HEK293 (cell line): ENCODE results near the gene SNX2.

Source experiments
- ZNF121 ChIP-seq: fragments of 450-650 bp; formaldehyde crosslinking; IDR thresholded peaks from 2 replicates; pipeline ENCODE4 v1.5.1; 2016; ENCODE audit warnings: missing biosample characterization, missing genetic modification characterization
- ZNF138 ChIP-seq: fragments of 450-650 bp; formaldehyde crosslinking; IDR thresholded peaks from 2 replicates; pipeline ENCODE4 v1.5.1; 2016; ENCODE audit warnings: missing biosample characterization, missing genetic modification characterization, borderline replicate concordance
- ZNF146 ChIP-seq: fragments of 450-650 bp; formaldehyde crosslinking; IDR thresholded peaks from 2 replicates; pipeline ENCODE4 v1.5.1; 2016; ENCODE audit warnings: missing biosample characterization, missing genetic modification characterization
- ZNF311 ChIP-seq: fragments of 450-650 bp; formaldehyde crosslinking; IDR thresholded peaks from 2 replicates; pipeline ENCODE4 v1.5.1; 2017; ENCODE audit warnings: missing biosample characterization, missing genetic modification characterization, borderline replicate concordance
- ZNF341 ChIP-seq: fragments of 450-650 bp; formaldehyde crosslinking; IDR thresholded peaks from 2 replicates; pipeline ENCODE4; 2016; ENCODE audit warnings: low read depth, missing biosample characterization, missing genetic modification characterization
- TF ChIP-seq, protein P1 (sequence below): fragments of 450-650 bp; formaldehyde crosslinking; IDR thresholded peaks from 2 replicates; pipeline ENCODE4 v1.5.1; 2016; ENCODE audit warnings: missing biosample characterization, missing genetic modification characterization
- TF ChIP-seq, protein P2 (sequence below): fragments of 450-650 bp; formaldehyde crosslinking; IDR thresholded peaks from 2 replicates; pipeline ENCODE4 v1.5.1; 2016; ENCODE audit warnings: missing biosample characterization, missing genetic modification characterization

- TF ChIP-seq, protein P1, sequence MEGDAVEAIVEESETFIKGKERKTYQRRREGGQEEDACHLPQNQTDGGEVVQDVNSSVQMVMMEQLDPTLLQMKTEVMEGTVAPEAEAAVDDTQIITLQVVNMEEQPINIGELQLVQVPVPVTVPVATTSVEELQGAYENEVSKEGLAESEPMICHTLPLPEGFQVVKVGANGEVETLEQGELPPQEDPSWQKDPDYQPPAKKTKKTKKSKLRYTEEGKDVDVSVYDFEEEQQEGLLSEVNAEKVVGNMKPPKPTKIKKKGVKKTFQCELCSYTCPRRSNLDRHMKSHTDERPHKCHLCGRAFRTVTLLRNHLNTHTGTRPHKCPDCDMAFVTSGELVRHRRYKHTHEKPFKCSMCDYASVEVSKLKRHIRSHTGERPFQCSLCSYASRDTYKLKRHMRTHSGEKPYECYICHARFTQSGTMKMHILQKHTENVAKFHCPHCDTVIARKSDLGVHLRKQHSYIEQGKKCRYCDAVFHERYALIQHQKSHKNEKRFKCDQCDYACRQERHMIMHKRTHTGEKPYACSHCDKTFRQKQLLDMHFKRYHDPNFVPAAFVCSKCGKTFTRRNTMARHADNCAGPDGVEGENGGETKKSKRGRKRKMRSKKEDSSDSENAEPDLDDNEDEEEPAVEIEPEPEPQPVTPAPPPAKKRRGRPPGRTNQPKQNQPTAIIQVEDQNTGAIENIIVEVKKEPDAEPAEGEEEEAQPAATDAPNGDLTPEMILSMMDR (tag by site-specific recombination), result no peak
- TF ChIP-seq ZNF341 (tag by site-specific recombination) (no peak), ZNF146 (no peak), ZNF121 (no peak), ZNF138 (no peak), ZNF311 (tag by site-specific recombination) (no peak)
- TF ChIP-seq, protein P2, sequence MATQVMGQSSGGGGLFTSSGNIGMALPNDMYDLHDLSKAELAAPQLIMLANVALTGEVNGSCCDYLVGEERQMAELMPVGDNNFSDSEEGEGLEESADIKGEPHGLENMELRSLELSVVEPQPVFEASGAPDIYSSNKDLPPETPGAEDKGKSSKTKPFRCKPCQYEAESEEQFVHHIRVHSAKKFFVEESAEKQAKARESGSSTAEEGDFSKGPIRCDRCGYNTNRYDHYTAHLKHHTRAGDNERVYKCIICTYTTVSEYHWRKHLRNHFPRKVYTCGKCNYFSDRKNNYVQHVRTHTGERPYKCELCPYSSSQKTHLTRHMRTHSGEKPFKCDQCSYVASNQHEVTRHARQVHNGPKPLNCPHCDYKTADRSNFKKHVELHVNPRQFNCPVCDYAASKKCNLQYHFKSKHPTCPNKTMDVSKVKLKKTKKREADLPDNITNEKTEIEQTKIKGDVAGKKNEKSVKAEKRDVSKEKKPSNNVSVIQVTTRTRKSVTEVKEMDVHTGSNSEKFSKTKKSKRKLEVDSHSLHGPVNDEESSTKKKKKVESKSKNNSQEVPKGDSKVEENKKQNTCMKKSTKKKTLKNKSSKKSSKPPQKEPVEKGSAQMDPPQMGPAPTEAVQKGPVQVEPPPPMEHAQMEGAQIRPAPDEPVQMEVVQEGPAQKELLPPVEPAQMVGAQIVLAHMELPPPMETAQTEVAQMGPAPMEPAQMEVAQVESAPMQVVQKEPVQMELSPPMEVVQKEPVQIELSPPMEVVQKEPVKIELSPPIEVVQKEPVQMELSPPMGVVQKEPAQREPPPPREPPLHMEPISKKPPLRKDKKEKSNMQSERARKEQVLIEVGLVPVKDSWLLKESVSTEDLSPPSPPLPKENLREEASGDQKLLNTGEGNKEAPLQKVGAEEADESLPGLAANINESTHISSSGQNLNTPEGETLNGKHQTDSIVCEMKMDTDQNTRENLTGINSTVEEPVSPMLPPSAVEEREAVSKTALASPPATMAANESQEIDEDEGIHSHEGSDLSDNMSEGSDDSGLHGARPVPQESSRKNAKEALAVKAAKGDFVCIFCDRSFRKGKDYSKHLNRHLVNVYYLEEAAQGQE, result no peak
These were observed 29.3 kb upstream of the SNX2 start for GRCh38 chr5:122745597-122745996.
